CD4-positive, alpha-beta T cell (primary cell): ENCODE data around the gene KIAA1328. TPM values are rescaled to one million over a fixed set of nuclear protein-coding genes. Genes with fewer than 3 reads are reported as not detected.

Experiments used
- ATAC-seq: fragments of 200-7000 bp; cut with Tn5 transposase; one replicate; pipeline ENCODE4 v1.10.0; 2022; ENCODE audit warnings: mild to moderate bottlenecking; ENCODE audit not compliant: poor library complexity
- CTCF ChIA-PET: fragments of 350-600 bp; sonication (Branson Sonifier 250); formaldehyde crosslinking; loops from one replicate; lab custom pipeline; 2021; ENCODE audit warnings: antibody characterized with exemption, inconsistent platforms; lab: Charles Lee
- POLR2A ChIA-PET: fragments of 350-600 bp; sonication (Branson Sonifier 250); formaldehyde crosslinking; loops from one replicate; lab custom pipeline; 2021; ENCODE audit warnings: antibody characterized with exemption, inconsistent platforms; lab: Charles Lee
- DNase-seq, 14 experiments: peaks; one replicate each; pipeline ENCODE4 v3.0.0-alpha.2; 2013 to 2020; ENCODE audit warnings: mixed read lengths in 2 of 14
- H3K27ac ChIP-seq, 2 donors: one replicate each; pipeline versions ENCODE4 v1.5.1 to v1.7.0; 2013; ENCODE audit warnings: low read length in 2 of 2, low read depth in 1 of 2, mild to moderate bottlenecking in 1 of 2
- H3K27me3 ChIP-seq, 2 experiments: 1 replicate in 1 of 2; 2 replicates in 1 of 2; pipeline versions ENCODE4 v1.6.1 to v1.7.0; 2013; ENCODE audit warnings: low read length in 2 of 2, control low read depth in 1 of 2, mild to moderate bottlenecking in 1 of 2, moderate library complexity in 1 of 2; ENCODE audit not compliant: insufficient read depth in 2 of 2, control insufficient read depth in 1 of 2
- H3K36me3 ChIP-seq: one replicate; pipeline ENCODE4 v1.6.1; 2013; ENCODE audit warnings: low read length, control low read depth; ENCODE audit not compliant: insufficient read depth
- H3K4me1 ChIP-seq: one replicate; pipeline ENCODE4 v1.6.1; 2013; ENCODE audit warnings: low read length, control low read depth; ENCODE audit not compliant: insufficient read depth
- H3K4me3 ChIP-seq: one replicate; pipeline ENCODE4 v1.5.1; 2013; ENCODE audit warnings: mild to moderate bottlenecking, low read length, moderate library complexity
- H3K9me3 ChIP-seq, 2 experiments: 1 replicate in 1 of 2; 2 replicates in 1 of 2; pipeline versions ENCODE4 v1.6.1 to v1.7.0; 2013; ENCODE audit warnings: low read length in 2 of 2, mild to moderate bottlenecking in 2 of 2, control low read depth in 1 of 2, moderate library complexity in 1 of 2; ENCODE audit not compliant: control insufficient read depth in 1 of 2, insufficient read depth in 1 of 2
- H3K27ac Mint-ChIP-seq: one replicate; pipeline ENCODE4 v1.8.0; 2020; ENCODE audit warnings: mixed read lengths
- H3K27me3 Mint-ChIP-seq: one replicate; pipeline ENCODE4 v1.8.0; 2021; ENCODE audit warnings: mixed read lengths
- H3K36me3 Mint-ChIP-seq: one replicate; pipeline ENCODE4 v1.8.0; 2021; ENCODE audit warnings: low read depth, mixed read lengths
- H3K4me1 Mint-ChIP-seq: one replicate; pipeline ENCODE4 v1.8.0; 2021; ENCODE audit warnings: low read depth, mixed read lengths
- H3K4me3 Mint-ChIP-seq: one replicate; pipeline ENCODE4 v1.8.0; 2020; ENCODE audit warnings: mild to moderate bottlenecking, mixed read lengths
- H3K9me3 Mint-ChIP-seq: one replicate; pipeline ENCODE4 v1.8.0; 2020; ENCODE audit warnings: mixed read lengths
- intact Hi-C, 2 experiments: fragments of 100-400 bp; cut with DNase I in 1 of 2; cut with micrococcal nuclease in 1 of 2; formaldehyde crosslinking; loops; one replicate each; pipeline versions ENCODE4 v1.15.1 to v1.9.0; 2023 to 2025; cut with DNase I, micrococcal nuclease
- total RNA-seq, 174 experiments: library from RNA in 2 of 174; stranded (reverse) in 2 of 174; gene quantifications; one replicate each; pipeline ENCODE4 v1.2.3 and lab custom pipeline; 2021 to 2026
- TF ChIP-seq, protein P1 (sequence below): fragments of 200-600 bp; IDR thresholded peaks from one replicate; pipeline ENCODE4 v1.8.0; 2022; ENCODE audit warnings: antibody characterized with exemption, mild to moderate bottlenecking

Gene KIAA1328
- total RNA-seq, 2 experiments from 2014 or later: 8.7 to 9.4 TPM

- H3K4me3 ChIP-seq: no peak overlapping the region
- ChIA-PET CTCF (no interaction called here), POLR2A (no interaction called here)
- H3K36me3 Mint-ChIP-seq: no peaks in the 10 kb centered on the region
- ATAC-seq (no peak), DNase-seq (no peak)
- H3K4me3 Mint-ChIP-seq: no peak overlapping the region
- no peak overlapping the region for H3K27ac Mint-ChIP-seq
- no peaks in the 10 kb centered on the region for H3K9me3 ChIP-seq
- peaks cover 4% of the 10 kb centered on the region for H3K9me3 Mint-ChIP-seq
- intact Hi-C loops: no loop called here
- no peak overlapping the region for H3K27ac ChIP-seq
- H3K4me1 ChIP-seq: no peaks in the 10 kb centered on the region
- H3K27me3 Mint-ChIP-seq: no peaks in the 10 kb centered on the region
- H3K4me1 Mint-ChIP-seq: no peaks in the 10 kb centered on the region
- no peaks in the 10 kb centered on the region for H3K27me3 ChIP-seq
- TF ChIP-seq, protein P1, sequence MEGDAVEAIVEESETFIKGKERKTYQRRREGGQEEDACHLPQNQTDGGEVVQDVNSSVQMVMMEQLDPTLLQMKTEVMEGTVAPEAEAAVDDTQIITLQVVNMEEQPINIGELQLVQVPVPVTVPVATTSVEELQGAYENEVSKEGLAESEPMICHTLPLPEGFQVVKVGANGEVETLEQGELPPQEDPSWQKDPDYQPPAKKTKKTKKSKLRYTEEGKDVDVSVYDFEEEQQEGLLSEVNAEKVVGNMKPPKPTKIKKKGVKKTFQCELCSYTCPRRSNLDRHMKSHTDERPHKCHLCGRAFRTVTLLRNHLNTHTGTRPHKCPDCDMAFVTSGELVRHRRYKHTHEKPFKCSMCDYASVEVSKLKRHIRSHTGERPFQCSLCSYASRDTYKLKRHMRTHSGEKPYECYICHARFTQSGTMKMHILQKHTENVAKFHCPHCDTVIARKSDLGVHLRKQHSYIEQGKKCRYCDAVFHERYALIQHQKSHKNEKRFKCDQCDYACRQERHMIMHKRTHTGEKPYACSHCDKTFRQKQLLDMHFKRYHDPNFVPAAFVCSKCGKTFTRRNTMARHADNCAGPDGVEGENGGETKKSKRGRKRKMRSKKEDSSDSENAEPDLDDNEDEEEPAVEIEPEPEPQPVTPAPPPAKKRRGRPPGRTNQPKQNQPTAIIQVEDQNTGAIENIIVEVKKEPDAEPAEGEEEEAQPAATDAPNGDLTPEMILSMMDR: no peak
- no peaks in the 10 kb centered on the region for H3K36me3 ChIP-seq
These were observed 295.6 kb downstream of the KIAA1328 start for GRCh38 chr18:37124516-37124915.

- DNase-seq (no peak), ATAC-seq (no peak)
- Mint-ChIP-seq H3K4me1 (no peaks in the 10 kb centered on the region), H3K9me3 (peaks cover 9% of the 10 kb centered on the region), H3K4me3 (no peak overlapping the region), H3K36me3 (peaks cover 46% of the 10 kb centered on the region), H3K27me3 (no peaks in the 10 kb centered on the region), H3K27ac (no peak overlapping the region)
- intact Hi-C loops: no loop called here
- Histone ChIP-seq H3K4me1 (no peaks in the 10 kb centered on the region), H3K27ac (no peak overlapping the region), H3K36me3 (no peaks in the 10 kb centered on the region), H3K4me3 (no peak overlapping the region), H3K27me3 (no peaks in the 10 kb centered on the region), H3K9me3 (peaks cover 0 to 13% of the 10 kb centered on the region in 2 experiments)
- ChIA-PET POLR2A (no interaction called here), CTCF (no interaction called here)
- TF ChIP-seq, protein P1: no peak
These were observed 306.2 kb downstream of the KIAA1328 start for GRCh38 chr18:37135177-37135576.

- H3K4me1 Mint-ChIP-seq: no peaks in the 10 kb centered on the region
- H3K9me3 ChIP-seq: peaks cover 0 to 9% of the 10 kb centered on the region in 2 experiments
- no peak overlapping the region for H3K4me3 ChIP-seq
- ChIA-PET POLR2A (no interaction called here), CTCF (no interaction called here)
- H3K27ac Mint-ChIP-seq: no peak overlapping the region
- no peaks in the 10 kb centered on the region for H3K36me3 ChIP-seq
- H3K9me3 Mint-ChIP-seq: peaks cover 7% of the 10 kb centered on the region
- no peaks in the 10 kb centered on the region for H3K27me3 ChIP-seq
- TF ChIP-seq, protein P1: no peak
- DNase-seq: no peak
- ATAC-seq: no peak
- no peaks in the 10 kb centered on the region for H3K27me3 Mint-ChIP-seq
- no peak overlapping the region for H3K27ac ChIP-seq
- H3K4me3 Mint-ChIP-seq: no peak overlapping the region
- intact Hi-C loops: no loop called here
- H3K36me3 Mint-ChIP-seq: peaks cover 26% of the 10 kb centered on the region
- no peaks in the 10 kb centered on the region for H3K4me1 ChIP-seq
These were observed 309.5 kb downstream of the KIAA1328 start for GRCh38 chr18:37138456-37138855.
